ENCODE measurements around the gene MAP7D1. TPM values are rescaled to one million over a fixed set of nuclear protein-coding genes. Genes with fewer than 3 reads are reported as not detected.
A peak's percentile ranks its signal among the peaks of the same experiment; 100 is the strongest.
"Not testable (repeated sequence)": the region's sequence is repeated elsewhere in the genome, so short reads cannot be mapped to it uniquely, and the experiment has no call there.

The MAP7D1 gene
- total RNA-seq, 2 experiments from 2014 or later = 238 to 252 TPM

DNA sequence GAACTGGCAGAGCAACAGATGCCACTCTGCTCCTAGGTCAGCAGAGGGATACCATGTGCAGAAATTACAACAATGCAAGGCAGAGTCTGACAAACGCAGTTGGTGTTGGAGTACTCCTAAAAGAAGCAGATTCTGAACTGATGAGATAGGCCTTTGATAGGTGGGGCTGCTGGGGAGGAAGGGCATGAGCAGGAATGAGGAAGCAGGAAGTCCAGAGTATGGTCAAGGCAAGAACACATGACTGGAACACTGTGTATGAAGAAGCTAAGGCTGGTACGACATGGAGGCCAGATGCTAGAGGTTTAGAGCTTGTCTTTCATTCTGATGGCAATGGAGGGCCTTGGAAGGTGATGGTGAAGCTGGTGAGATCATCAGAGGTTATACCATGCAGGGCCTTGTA, 56.8 kb downstream of the MAP7D1 start:
- H3K4me1 Mint-ChIP-seq = peaks cover 6% of the 10 kb centered on the region
- DNase-seq = no peak
- no peaks in the 10 kb centered on the region for H3K36me3 Mint-ChIP-seq
- H3K4me3 Mint-ChIP-seq = no peak overlapping the region
- no peak overlapping the region for H3K27ac Mint-ChIP-seq
- H3K9me3 Mint-ChIP-seq (ENCODE audit: low read depth) = no peaks in the 10 kb centered on the region
- no peak for ATAC-seq
- H3K27me3 Mint-ChIP-seq = no peaks in the 10 kb centered on the region
- CTCF ChIA-PET = interaction anchor here (1.6 to 2.1 kb wide), 2 partner anchors 11 to 63 kb away, joined by 3 to 4 read pairs; no protein-coding TSS in a partner anchor

DNA sequence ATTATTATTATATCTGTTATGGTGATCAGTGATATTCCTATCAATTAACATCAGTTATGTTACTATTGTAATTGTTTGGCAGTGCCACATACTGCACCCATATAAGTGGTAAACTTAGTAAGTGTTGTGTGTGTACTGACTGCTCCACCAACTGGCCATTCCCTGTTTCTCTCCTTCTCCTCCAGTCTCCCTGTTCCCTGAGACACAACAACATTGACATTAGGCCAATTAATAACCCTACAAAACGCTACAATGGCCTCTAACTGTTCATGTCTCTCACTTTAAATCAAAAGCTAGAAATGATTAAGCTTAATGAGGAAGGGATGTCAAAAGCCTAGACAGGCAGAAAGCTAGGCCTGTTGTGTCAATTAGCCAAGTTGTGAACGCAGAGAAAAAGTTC, 61.7 kb downstream of the MAP7D1 start:
- Mint-ChIP-seq H3K4me3 (no peak overlapping the region), H3K36me3 (no peaks in the 10 kb centered on the region), H3K27me3 (no peaks in the 10 kb centered on the region), H3K9me3 (ENCODE audit: low read depth) (no peaks in the 10 kb centered on the region), H3K4me1 (peaks cover 10% of the 10 kb centered on the region), H3K27ac (no peak overlapping the region)
- no peak for ATAC-seq
- CTCF ChIA-PET = interaction anchor here (0.6 to 1.6 kb wide), 3 partner anchors 19 to 83 kb away, joined by 3 to 8 read pairs (median 3); partner anchors contain the start of gene TRAPPC3
- no peak for DNase-seq

- H3K27ac Mint-ChIP-seq = not testable (repeated sequence)
These were observed 65.9 kb downstream of the MAP7D1 start for GRCh38 chr1:36221901-36222300.

GRCh38 chr1:36222481-36223380, 66.8 kb downstream of the MAP7D1 start:
- Mint-ChIP-seq H3K4me1 (peaks cover 27% of the 10 kb centered on the region), H3K4me3 (peak overlapping the region; percentile 94)

More at GRCh38 chr1:36221901-36222300, 65.9 kb downstream of the MAP7D1 start:
- H3K9me3 Mint-ChIP-seq (ENCODE audit: low read depth); H3K4me3 Mint-ChIP-seq; DNase-seq; H3K27me3 Mint-ChIP-seq; ATAC-seq: not testable (repeated sequence)
- CTCF ChIA-PET = interaction anchor here (1.6 to 4.2 kb wide), 4 partner anchors 34 to 72 kb away, joined by 3 to 36 read pairs (median 18); partner anchors contain the start of gene TRAPPC3
- peaks cover 23% of the 10 kb centered on the region for H3K4me1 Mint-ChIP-seq
- peaks cover 14% of the 10 kb centered on the region for H3K36me3 Mint-ChIP-seq

DNA sequence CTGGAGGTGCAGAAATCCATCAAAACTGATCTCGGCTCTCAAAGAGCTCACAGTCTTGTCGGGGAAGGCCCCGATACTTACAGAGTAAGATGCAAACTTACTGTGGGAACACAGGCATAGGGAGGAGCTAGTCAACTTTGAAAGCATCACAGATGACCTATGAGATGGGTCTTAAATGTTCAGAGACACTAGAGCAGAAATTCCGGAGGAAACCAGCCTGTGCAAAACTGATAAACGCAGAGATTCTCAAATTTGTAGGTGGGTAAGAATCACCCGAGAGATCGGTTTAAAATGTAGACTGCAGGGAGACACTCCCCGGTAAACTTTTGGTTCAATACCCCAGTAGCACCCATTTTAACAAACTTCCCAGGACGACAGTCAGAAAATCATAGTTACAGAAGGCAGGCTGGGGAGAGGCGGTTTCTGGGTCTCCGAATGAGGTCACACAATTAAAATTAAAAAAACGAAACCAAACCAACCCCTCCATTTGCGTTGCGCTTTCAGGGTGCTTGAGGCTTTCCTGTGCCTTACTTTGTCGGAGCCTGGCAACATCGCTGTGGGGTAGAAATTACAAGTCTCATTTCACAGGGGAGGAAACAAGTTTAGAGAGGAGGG, 67.5 kb downstream of the MAP7D1 start:
- ATAC-seq = peak; percentile 25
- Mint-ChIP-seq H3K4me3 (peak overlapping the region; percentile 94), H3K27ac (peak overlapping the region; percentile 100), H3K4me1 (peaks cover 27% of the 10 kb centered on the region), H3K9me3 (ENCODE audit: low read depth) (no peaks in the 10 kb centered on the region), H3K27me3 (no peaks in the 10 kb centered on the region), H3K36me3 (peaks cover 18% of the 10 kb centered on the region)
- peak; percentile 66 for DNase-seq
- CTCF ChIA-PET = interaction anchor here (0.6 to 4.2 kb wide), 19 partner anchors 11 to 196 kb away, joined by 3 to 36 read pairs (median 4); partner anchors contain the start of genes SH3D21 and TRAPPC3

More at GRCh38 chr1:36222481-36223380, 66.8 kb downstream of the MAP7D1 start:
- Mint-ChIP-seq H3K36me3 (peaks cover 18% of the 10 kb centered on the region), H3K27ac (peak overlapping the region; percentile 100), H3K27me3 (no peaks in the 10 kb centered on the region), H3K9me3 (ENCODE audit: low read depth) (no peaks in the 10 kb centered on the region)
- DNase-seq = no peak
- CTCF ChIA-PET = interaction anchor here (0.6 to 4.2 kb wide), 15 partner anchors 10 to 197 kb away, joined by 3 to 36 read pairs (median 3); partner anchors contain the start of gene TRAPPC3
- ATAC-seq = no peak

DNA sequence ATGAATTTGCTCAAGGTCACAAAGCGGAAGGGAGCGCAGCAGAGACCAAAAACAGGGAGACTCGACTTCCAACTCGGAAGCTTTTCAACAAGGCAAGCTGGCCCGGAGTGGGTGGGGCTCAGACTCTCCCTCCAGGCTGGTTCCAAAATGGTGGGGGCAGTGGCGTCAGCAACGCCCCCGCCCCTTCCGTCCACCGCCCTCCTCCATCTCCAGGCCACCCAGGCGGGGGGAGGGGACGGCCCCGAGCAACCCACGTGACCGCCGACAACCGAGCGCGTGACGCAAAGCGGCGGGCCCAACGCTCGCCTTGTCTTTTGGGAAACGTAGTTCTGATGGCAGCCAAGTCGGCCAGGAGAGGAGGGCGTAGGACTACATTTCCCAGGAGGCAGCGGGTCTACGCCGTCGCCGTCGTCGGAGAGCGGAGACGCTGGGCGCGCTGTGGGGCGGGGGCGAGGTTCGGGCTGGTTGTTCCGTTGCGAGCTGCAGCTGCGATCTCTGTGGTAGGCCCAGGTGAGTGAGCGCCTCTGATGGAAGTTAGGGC, 68.1 kb downstream of the MAP7D1 start, which contains the start of gene THRAP3:
TSS of gene THRAP3 (plus strand) at position 448 of the 541 bp plus-strand sequence. CDS start 58,121 bp downstream, outside the sequence.
- H3K27me3 Mint-ChIP-seq = no peaks in the 10 kb centered on the region
- ATAC-seq = peak; percentile 92
- DNase-seq = peak; percentile 100
- H3K9me3 Mint-ChIP-seq (ENCODE audit: low read depth) = no peaks in the 10 kb centered on the region
- peak within 1 kb of the TSS; percentile 100 for H3K27ac Mint-ChIP-seq
- peaks cover 27% of the 10 kb centered on the region for H3K4me1 Mint-ChIP-seq
- peak within 1 kb of the TSS; percentile 94 for H3K4me3 Mint-ChIP-seq
- CTCF ChIA-PET = interaction anchor here (0.9 to 4.2 kb wide), 19 partner anchors 12 to 196 kb away, joined by 3 to 36 read pairs (median 4); partner anchors contain the start of genes SH3D21 and TRAPPC3
- peaks cover 18% of the 10 kb centered on the region for H3K36me3 Mint-ChIP-seq

DNA sequence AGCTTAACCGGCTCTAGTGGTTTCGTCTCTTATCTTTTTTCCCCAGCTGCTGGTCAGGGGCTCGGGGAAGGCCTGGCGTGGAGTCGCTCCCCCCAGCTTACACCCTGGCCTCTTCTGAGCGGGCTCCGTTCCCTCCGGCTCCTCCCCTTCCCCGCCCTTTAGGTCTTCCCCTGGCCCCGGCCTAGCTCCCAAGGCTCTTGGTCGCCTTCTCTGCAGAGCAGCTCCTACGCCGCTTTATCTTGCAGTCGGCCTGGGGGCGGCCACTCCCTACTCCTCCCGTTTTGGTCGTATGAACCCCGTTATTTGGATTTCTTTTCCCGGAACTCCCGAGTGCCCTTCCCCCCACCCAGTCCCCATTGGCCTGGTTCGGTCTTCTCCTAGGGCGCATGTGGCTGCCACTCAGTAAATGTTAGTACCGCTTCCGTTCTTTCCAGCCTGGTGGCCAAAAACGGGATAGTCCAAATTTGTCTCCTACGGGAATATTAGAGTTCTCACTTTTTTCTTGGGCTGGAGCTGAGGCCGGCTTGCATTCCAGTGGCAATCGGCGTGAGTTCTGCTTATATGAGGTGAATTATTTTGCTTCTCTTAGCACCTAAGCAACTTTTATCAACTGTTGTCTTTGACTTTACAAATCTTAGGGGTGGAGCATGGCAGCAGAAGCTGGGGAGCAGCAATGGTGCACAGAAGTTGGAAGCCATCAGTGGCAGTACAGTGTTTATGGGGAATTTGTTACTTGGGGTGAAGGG, 68.8 kb downstream of the MAP7D1 start:
- no peak for DNase-seq
- H3K27me3 Mint-ChIP-seq = no peaks in the 10 kb centered on the region

GRCh38 chr1:36225283-36225899, 69.4 kb downstream of the MAP7D1 start:
- peaks cover 27% of the 10 kb centered on the region for H3K4me1 Mint-ChIP-seq
- CTCF ChIA-PET = interaction anchor here (0.6 to 4.2 kb wide), 16 partner anchors 11 to 225 kb away, joined by 3 to 36 read pairs (median 4); partner anchors contain the start of genes OSCP1, SH3D21 and TRAPPC3

More for the DNA sequence above, 68.8 kb downstream of the MAP7D1 start:
- ATAC-seq = peak; percentile 72
- Mint-ChIP-seq H3K4me3 (peak overlapping the region; percentile 94), H3K9me3 (ENCODE audit: low read depth) (no peaks in the 10 kb centered on the region), H3K4me1 (peaks cover 27% of the 10 kb centered on the region), H3K27ac (peak overlapping the region; percentile 100), H3K36me3 (peaks cover 22% of the 10 kb centered on the region)
- CTCF ChIA-PET = interaction anchor here (0.6 to 4.2 kb wide), 17 partner anchors 12 to 226 kb away, joined by 3 to 36 read pairs (median 4); partner anchors contain the start of genes OSCP1, SH3D21 and TRAPPC3

DNA sequence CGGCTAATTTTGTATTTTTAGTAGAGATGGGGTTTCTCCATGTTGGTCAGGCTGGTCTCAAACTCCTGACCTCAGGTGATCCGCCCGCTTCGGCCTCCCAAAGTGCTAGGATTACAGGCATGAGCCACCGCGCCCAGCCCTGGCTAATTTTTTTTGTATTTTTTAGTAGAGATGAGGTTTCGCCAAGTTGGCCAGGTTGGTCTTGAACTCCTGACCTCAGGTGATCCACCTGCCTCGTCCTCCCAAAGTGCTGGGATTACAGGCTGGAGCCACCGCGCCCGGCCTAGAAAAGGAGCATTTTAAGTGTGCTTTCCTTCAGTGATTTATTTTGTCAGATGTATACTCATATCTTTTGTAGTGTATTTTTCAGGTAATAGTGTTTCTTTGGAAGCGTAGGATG, 74.3 kb downstream of the MAP7D1 start:
- CTCF ChIA-PET; DNase-seq; H3K27me3 Mint-ChIP-seq; ATAC-seq; H3K4me3 Mint-ChIP-seq; H3K27ac Mint-ChIP-seq; H3K9me3 Mint-ChIP-seq (ENCODE audit: low read depth): not testable (repeated sequence)
- Mint-ChIP-seq H3K4me1 (peaks cover 36% of the 10 kb centered on the region), H3K36me3 (peaks cover 42% of the 10 kb centered on the region)

More at GRCh38 chr1:36225283-36225899, 69.4 kb downstream of the MAP7D1 start:
- no peak for DNase-seq
- peak overlapping the region; percentile 94 for H3K4me3 Mint-ChIP-seq
- H3K27ac Mint-ChIP-seq = peak overlapping the region; percentile 100
- H3K9me3 Mint-ChIP-seq (ENCODE audit: low read depth) = no peaks in the 10 kb centered on the region
- no peaks in the 10 kb centered on the region for H3K27me3 Mint-ChIP-seq
- ATAC-seq = no peak
- peaks cover 22% of the 10 kb centered on the region for H3K36me3 Mint-ChIP-seq

All from activated CD8-positive, alpha-beta memory T cell treated with anti-CD3 and anti-CD28 coated beads, Interleukin-2, amount 10 ng/mL, durations not matched to agents 7 days and 5 days (primary cell).